ENCODE measurements around the gene NIBAN1. TPM values are rescaled to one million over a fixed set of nuclear protein-coding genes. Genes with fewer than 3 reads are reported as not detected.
"Not testable (repeated sequence)": the region's sequence is repeated elsewhere in the genome, so short reads cannot be mapped to it uniquely, and the experiment has no call there.

NIBAN1 gene
- total and polyA plus RNA-seq, 4 donors, result 7.5 to 38.5 (median 27.3) TPM

DNA sequence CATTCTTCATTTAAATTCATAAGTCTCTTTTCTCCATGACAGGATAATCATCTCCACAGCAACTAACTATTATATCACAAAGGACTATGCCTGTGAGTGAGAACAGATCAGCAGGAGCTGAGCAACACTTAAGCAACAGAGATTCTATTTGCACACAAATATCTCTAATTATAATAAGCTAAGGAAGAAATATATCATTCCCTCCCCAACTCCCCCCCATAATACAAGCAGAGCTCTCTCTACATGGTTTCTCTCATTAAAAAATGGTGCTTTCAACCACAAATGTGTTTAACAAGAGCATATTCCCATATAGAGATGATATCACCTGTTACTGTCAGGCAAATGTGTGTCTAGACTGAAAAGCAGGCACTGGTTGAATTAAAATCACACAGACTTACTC is 34.5 kb upstream of the NIBAN1 start:
- Histone ChIP-seq H3K4me1 (ENCODE audit: control insufficient read depth in 5 of 5, insufficient read depth in 5 of 5, low read length in 5 of 5) (no peaks in the 10 kb centered on the region), H3K27ac (ENCODE audit: low read depth in 1 of 2, low read length in 1 of 2) (no peak overlapping the region), H3K36me3 (ENCODE audit: control insufficient read depth in 4 of 4, insufficient read depth in 4 of 4, low read length in 4 of 4) (no peaks in the 10 kb centered on the region), H3K9ac (ENCODE audit: insufficient read depth in 1 of 2, low read length in 2 of 2) (no peak overlapping the region), H3K4me3 (no peak overlapping the region), H3K9me3 (ENCODE audit: control insufficient read depth in 4 of 4, insufficient read depth in 3 of 4, low read length in 3 of 4) (no peaks in the 10 kb centered on the region), H3K27me3 (ENCODE audit: control insufficient read depth in 3 of 3, insufficient read depth in 3 of 3, low read length in 2 of 3) (no peaks in the 10 kb centered on the region)
- TF ChIP-seq, protein P1, sequence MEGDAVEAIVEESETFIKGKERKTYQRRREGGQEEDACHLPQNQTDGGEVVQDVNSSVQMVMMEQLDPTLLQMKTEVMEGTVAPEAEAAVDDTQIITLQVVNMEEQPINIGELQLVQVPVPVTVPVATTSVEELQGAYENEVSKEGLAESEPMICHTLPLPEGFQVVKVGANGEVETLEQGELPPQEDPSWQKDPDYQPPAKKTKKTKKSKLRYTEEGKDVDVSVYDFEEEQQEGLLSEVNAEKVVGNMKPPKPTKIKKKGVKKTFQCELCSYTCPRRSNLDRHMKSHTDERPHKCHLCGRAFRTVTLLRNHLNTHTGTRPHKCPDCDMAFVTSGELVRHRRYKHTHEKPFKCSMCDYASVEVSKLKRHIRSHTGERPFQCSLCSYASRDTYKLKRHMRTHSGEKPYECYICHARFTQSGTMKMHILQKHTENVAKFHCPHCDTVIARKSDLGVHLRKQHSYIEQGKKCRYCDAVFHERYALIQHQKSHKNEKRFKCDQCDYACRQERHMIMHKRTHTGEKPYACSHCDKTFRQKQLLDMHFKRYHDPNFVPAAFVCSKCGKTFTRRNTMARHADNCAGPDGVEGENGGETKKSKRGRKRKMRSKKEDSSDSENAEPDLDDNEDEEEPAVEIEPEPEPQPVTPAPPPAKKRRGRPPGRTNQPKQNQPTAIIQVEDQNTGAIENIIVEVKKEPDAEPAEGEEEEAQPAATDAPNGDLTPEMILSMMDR (IDR thresholded peaks at IDR 0.05; ENCODE audit: control extremely low read depth, extremely low read depth), result no peak
- DNase-seq (no peak), ATAC-seq (ENCODE audit: insufficient read depth, low FRiP score) (no peak)

DNA sequence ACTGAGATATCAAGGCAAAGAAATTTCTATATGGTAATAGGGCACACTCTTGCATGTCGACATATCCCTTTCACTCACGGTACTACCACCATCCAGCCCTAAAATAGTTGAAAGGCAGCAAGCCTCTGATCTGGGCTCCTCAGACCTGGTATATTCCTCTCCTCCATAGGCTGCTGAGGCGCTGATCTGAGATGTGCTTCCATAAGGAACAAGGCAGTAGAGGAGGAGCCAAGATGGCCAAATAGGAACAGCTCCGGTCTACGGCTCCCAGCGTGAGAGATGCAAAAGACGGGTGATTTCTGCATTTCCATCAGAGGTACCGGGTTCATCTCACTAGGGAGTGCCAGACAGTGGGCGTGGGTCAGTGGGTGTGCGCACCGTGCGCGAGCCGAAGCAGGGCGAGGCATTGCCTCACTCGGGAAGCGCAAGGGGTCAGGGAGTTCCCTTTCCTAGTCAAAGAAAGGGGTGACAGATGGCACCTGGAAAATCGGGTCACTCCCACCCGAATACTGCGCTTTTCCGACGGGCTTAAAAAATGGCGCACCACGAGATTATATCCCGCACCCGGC is 27.1 kb upstream of the NIBAN1 start:
- not testable (repeated sequence) for H3K9ac ChIP-seq (ENCODE audit: insufficient read depth in 1 of 2, low read length in 2 of 2); H3K36me3 ChIP-seq (ENCODE audit: control insufficient read depth in 4 of 4, insufficient read depth in 4 of 4, low read length in 4 of 4); H3K4me3 ChIP-seq; H3K4me1 ChIP-seq (ENCODE audit: control insufficient read depth in 5 of 5, insufficient read depth in 5 of 5, low read length in 5 of 5); H3K9me3 ChIP-seq (ENCODE audit: control insufficient read depth in 4 of 4, insufficient read depth in 3 of 4, low read length in 3 of 4); H3K27ac ChIP-seq (ENCODE audit: low read depth in 1 of 2, low read length in 1 of 2); H3K27me3 ChIP-seq (ENCODE audit: control insufficient read depth in 3 of 3, insufficient read depth in 3 of 3, low read length in 2 of 3); DNase-seq; ATAC-seq (ENCODE audit: insufficient read depth, low FRiP score)
- 95 to 96% methylated on average over 21 to 26 of the region's 26 CpGs for WGBS, 2 donors

DNA sequence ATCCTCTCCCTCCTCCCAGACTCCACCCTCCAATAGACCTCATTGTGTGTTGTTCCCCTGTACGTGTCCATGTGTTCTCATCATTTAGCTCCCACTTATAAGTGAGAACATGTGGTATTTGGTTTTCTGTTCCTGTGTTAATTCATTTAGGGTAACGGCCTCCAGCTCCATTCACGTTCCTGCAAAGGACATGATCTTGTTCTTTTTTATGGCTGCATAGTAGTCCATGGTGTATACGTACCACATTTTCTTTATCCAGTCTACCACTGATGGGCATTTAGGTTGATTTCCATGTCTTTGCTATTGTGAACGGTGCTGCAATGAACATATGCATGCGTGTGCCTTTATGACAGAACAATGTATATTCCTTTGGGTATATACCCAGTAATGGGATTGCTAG is 25.7 kb upstream of the NIBAN1 start:
- not testable (repeated sequence) for H3K27ac ChIP-seq (ENCODE audit: low read depth in 1 of 2, low read length in 1 of 2); H3K4me1 ChIP-seq (ENCODE audit: control insufficient read depth in 5 of 5, insufficient read depth in 5 of 5, low read length in 5 of 5); H3K9me3 ChIP-seq (ENCODE audit: control insufficient read depth in 4 of 4, insufficient read depth in 3 of 4, low read length in 3 of 4); DNase-seq; H3K27me3 ChIP-seq (ENCODE audit: control insufficient read depth in 3 of 3, insufficient read depth in 3 of 3, low read length in 2 of 3); ATAC-seq (ENCODE audit: insufficient read depth, low FRiP score); H3K36me3 ChIP-seq (ENCODE audit: control insufficient read depth in 4 of 4, insufficient read depth in 4 of 4, low read length in 4 of 4); H3K9ac ChIP-seq (ENCODE audit: insufficient read depth in 1 of 2, low read length in 2 of 2); H3K4me3 ChIP-seq
- WGBS, 2 donors, result 97% methylated on average over 6 of the region's 6 CpGs

DNA sequence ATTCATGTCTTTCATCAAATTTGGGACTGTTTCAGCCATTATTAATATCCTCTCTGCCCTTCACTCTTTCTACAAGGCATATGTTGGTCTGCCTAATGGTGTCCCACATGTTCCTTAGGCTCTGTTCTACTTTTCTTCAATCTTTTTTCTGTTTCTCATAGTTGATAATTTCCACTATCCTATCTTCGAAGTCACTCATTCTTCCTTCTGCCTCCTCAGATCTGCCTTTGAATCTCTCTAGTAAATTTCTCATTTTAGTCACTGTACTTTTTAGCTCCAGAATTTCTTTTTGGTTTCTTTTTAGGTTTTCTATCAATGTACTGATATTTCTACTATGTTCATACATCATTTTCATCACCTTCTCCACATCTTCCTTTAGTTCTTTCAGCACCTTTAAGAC is 20.0 kb upstream of the NIBAN1 start:
- H3K9ac ChIP-seq (ENCODE audit: insufficient read depth in 1 of 2, low read length in 2 of 2), result no peak overlapping the region
- H3K4me1 ChIP-seq (ENCODE audit: control insufficient read depth in 5 of 5, insufficient read depth in 5 of 5, low read length in 5 of 5), result no peaks in the 10 kb centered on the region
- H3K36me3 ChIP-seq (ENCODE audit: control insufficient read depth in 4 of 4, insufficient read depth in 4 of 4, low read length in 4 of 4), result no peaks in the 10 kb centered on the region
- TF ChIP-seq, protein P1 (IDR thresholded peaks at IDR 0.05; ENCODE audit: control extremely low read depth, extremely low read depth), result no peak
- 97 to 100% methylated on average over 1 of the region's 1 CpG for WGBS, 2 donors
- H3K4me3 ChIP-seq, result no peak overlapping the region
- ATAC-seq (ENCODE audit: insufficient read depth, low FRiP score), result no peak
- DNase-seq, result no peak
- no peak overlapping the region for H3K27ac ChIP-seq (ENCODE audit: low read depth in 1 of 2, low read length in 1 of 2)
- H3K27me3 ChIP-seq (ENCODE audit: control insufficient read depth in 3 of 3, insufficient read depth in 3 of 3, low read length in 2 of 3), result no peaks in the 10 kb centered on the region
- no peaks in the 10 kb centered on the region for H3K9me3 ChIP-seq (ENCODE audit: control insufficient read depth in 4 of 4, insufficient read depth in 3 of 4, low read length in 3 of 4)

All from lung (tissue), 12 donors.